ENCODE measurements around the gene ALPK3.

The ALPK3 gene

GRCh38 chr15:84856731-84857417, 39.7 kb downstream of the ALPK3 start:
- TF ChIP-seq, protein P1, sequence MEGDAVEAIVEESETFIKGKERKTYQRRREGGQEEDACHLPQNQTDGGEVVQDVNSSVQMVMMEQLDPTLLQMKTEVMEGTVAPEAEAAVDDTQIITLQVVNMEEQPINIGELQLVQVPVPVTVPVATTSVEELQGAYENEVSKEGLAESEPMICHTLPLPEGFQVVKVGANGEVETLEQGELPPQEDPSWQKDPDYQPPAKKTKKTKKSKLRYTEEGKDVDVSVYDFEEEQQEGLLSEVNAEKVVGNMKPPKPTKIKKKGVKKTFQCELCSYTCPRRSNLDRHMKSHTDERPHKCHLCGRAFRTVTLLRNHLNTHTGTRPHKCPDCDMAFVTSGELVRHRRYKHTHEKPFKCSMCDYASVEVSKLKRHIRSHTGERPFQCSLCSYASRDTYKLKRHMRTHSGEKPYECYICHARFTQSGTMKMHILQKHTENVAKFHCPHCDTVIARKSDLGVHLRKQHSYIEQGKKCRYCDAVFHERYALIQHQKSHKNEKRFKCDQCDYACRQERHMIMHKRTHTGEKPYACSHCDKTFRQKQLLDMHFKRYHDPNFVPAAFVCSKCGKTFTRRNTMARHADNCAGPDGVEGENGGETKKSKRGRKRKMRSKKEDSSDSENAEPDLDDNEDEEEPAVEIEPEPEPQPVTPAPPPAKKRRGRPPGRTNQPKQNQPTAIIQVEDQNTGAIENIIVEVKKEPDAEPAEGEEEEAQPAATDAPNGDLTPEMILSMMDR (IDR thresholded peaks at IDR 0.05; ENCODE audit: control insufficient read depth, insufficient read depth, low read depth, low read length, missing control alignments), result no peak
- H3K4me3 ChIP-seq (ENCODE audit: control insufficient read depth, low read depth, low read length), result no peak overlapping the region

GRCh38 chr15:84857418-84858004, 40.4 kb downstream of the ALPK3 start:
- DNase-seq (ENCODE audit: low read depth), result no peak
- no peak overlapping the region for H3K4me3 ChIP-seq (ENCODE audit: control insufficient read depth, low read depth, low read length)
- TF ChIP-seq, protein P1 (IDR thresholded peaks at IDR 0.05; ENCODE audit: control insufficient read depth, insufficient read depth, low read depth, low read length, missing control alignments), result no peak

More at GRCh38 chr15:84856731-84857417, 39.7 kb downstream of the ALPK3 start:
- DNase-seq (ENCODE audit: low read depth), result no peak

GRCh38 chr15:84858231-84858630, 41.1 kb downstream of the ALPK3 start:
- H3K4me3 ChIP-seq (ENCODE audit: control insufficient read depth, low read depth, low read length), result no peak overlapping the region
- DNase-seq (ENCODE audit: low read depth), result no peak
- TF ChIP-seq, protein P1 (IDR thresholded peaks at IDR 0.05; ENCODE audit: control insufficient read depth, insufficient read depth, low read depth, low read length, missing control alignments), result no peak

DNA sequence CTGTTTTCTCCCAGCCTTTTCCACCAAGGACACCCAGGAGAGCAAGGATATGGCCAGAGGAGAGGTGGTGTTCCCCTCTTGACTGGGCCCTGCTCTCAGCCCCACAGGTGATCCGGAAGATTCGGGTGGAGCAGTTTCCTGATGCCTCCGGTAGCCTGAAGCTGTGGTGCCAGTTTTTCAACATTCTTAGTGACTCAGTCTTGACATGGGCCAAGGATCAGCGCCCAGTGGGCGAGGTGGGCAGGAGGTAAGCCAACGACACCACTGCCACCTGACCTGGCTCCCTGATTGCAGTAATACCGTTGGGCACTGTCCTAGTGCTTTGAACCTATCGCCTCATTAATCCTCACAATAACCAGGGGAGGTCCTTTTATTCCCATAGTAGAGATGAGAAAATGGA, 42.0 kb downstream of the ALPK3 start:
- DNase-seq (ENCODE audit: low read depth), result no peak
- TF ChIP-seq, protein P1 (IDR thresholded peaks at IDR 0.05; ENCODE audit: control insufficient read depth, insufficient read depth, low read depth, low read length, missing control alignments), result no peak
- H3K4me3 ChIP-seq (ENCODE audit: control insufficient read depth, low read depth, low read length), result no peak overlapping the region

GRCh38 chr15:84859651-84860050, 42.5 kb downstream of the ALPK3 start:
- TF ChIP-seq, protein P1 (IDR thresholded peaks at IDR 0.05; ENCODE audit: control insufficient read depth, insufficient read depth, low read depth, low read length, missing control alignments), result no peak

DNA sequence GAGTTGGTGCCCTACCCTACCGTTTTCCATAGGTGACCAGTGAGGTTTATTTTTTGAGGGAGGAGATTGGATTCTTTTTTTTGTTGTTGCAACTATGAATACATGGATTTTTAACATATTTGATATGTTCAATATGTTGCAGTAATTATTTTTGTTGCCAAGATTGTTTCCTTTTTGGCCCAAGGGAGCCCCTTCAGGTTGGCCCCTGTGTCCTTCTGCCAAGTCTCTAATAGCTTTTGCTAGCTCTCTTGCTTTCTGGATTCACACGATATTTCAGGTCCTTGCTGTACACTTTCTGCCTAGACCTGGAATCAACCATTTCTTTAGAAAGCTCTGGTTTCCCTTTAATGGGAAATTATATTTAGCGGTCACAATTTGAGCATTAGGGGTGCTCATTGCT, 44.6 kb downstream of the ALPK3 start:
- no peak overlapping the region for H3K4me3 ChIP-seq (ENCODE audit: control insufficient read depth, low read depth, low read length)
- TF ChIP-seq, protein P1 (IDR thresholded peaks at IDR 0.05; ENCODE audit: control insufficient read depth, insufficient read depth, low read depth, low read length, missing control alignments), result no peak
- DNase-seq (ENCODE audit: low read depth), result no peak

More at GRCh38 chr15:84859651-84860050, 42.5 kb downstream of the ALPK3 start:
- no peak overlapping the region for H3K4me3 ChIP-seq (ENCODE audit: control insufficient read depth, low read depth, low read length)
- DNase-seq (ENCODE audit: low read depth), result no peak

Data from AG09309 (cell line).